ENCODE data around the gene OR6C1.
"Not testable (repeated sequence)": the region's sequence is repeated elsewhere in the genome, so short reads cannot be mapped to it uniquely, and the experiment has no call there.

Gene OR6C1

DNA sequence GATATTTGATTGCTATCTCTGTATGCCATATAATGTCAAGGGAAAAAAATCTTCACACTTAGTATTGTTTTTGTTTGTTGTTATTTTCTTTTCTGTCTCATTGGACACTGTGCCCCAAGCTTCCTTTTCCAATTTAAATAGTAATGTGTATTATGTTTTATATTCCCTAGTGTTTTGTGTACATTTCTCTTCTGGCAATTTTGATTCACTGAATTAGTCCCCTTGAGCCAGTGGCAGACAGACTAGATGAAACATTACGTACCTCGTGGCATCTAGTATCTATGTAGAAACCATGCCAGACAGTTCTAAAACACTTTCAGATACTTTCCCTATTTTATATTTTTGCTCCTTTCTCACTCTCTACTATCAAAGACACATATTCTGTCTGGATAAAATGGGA, at the start of gene OR6C1:
OR6C1 (plus strand) TSS at position 301 of the 400 bp plus-strand sequence. CDS start 6,257 bp downstream, outside the sequence.
- FAIRE-seq (no peak), DNase-seq (ENCODE audit: insufficient read length, low spot score) (no peak)
- TF ChIP-seq, protein P1, sequence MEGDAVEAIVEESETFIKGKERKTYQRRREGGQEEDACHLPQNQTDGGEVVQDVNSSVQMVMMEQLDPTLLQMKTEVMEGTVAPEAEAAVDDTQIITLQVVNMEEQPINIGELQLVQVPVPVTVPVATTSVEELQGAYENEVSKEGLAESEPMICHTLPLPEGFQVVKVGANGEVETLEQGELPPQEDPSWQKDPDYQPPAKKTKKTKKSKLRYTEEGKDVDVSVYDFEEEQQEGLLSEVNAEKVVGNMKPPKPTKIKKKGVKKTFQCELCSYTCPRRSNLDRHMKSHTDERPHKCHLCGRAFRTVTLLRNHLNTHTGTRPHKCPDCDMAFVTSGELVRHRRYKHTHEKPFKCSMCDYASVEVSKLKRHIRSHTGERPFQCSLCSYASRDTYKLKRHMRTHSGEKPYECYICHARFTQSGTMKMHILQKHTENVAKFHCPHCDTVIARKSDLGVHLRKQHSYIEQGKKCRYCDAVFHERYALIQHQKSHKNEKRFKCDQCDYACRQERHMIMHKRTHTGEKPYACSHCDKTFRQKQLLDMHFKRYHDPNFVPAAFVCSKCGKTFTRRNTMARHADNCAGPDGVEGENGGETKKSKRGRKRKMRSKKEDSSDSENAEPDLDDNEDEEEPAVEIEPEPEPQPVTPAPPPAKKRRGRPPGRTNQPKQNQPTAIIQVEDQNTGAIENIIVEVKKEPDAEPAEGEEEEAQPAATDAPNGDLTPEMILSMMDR (IDR thresholded peaks at IDR 0.05; ENCODE audit: insufficient read depth, missing control alignments): no peak

DNA sequence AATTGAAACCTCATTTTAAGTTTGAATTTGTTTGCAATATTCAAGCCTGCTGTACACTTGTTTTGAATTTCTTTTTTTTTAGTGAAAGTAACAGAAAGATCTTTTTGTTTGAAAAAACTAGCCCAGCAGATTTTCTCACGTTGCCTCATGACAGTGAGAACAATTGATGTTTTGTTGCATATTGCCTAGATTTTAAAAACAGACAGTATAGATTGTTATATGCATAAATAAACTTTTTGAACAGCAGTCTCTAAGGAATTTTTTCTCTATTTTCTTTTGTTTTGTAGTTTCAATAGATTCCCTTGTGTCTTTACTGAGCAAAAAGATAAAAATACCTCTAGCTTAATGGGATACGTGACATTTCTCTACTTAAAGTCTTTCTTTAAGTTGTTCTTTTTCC, 33.2 kb upstream of the OR6C1 start:
- DNase-seq (ENCODE audit: insufficient read length, low spot score) (no peak), FAIRE-seq (no peak)
- TF ChIP-seq, protein P1 (IDR thresholded peaks at IDR 0.05; ENCODE audit: insufficient read depth, missing control alignments): no peak

DNA sequence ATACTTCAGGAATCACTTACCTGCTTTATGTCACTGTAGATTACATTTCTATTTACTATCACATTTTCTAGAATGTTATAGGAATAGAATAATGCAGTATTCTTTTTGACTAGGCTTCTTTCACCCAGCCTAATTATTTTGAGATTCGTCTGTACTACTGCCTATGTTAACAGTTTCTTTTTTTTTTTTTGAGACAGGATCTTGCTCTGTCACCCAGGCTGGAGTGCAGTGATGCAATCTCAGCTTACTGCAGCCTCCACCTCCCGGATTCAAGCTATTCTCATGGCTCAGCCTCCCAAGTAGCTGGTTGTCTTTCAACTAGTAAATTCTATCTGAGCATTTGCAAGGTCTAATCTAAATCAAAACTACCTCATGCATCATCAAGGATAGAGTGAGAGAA, 24.1 kb upstream of the OR6C1 start:
- TF ChIP-seq, protein P1 (IDR thresholded peaks at IDR 0.05; ENCODE audit: insufficient read depth, missing control alignments): no peak
- no peak for FAIRE-seq
- no peak for DNase-seq (ENCODE audit: insufficient read length, low spot score)

DNA sequence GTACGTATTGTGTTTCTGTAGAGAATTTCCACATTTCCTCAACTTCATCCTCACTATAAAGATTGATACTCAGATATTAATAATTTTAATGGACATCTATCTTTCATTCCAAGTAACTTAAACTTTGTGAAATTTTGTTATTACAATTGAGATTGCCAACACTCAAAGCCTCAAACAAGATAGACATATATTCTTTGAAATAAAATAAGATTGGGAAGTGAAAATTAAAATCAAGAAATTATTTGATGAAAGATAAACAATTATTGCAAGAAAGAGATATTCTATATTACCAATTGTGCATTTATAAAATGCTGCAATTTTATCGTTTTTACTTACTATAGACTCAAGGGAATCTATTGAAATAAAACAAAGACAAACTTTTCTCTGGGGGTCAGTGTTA, 17.7 kb upstream of the OR6C1 start, which contains the start of gene OR6C6:
OR6C6 (minus strand) TSS at position 101 of the 400 bp plus-strand sequence. CDS start 1,337 bp downstream, outside the sequence.
- DNase-seq (ENCODE audit: insufficient read length, low spot score) (no peak), FAIRE-seq (no peak)
- TF ChIP-seq, protein P1 (IDR thresholded peaks at IDR 0.05; ENCODE audit: insufficient read depth, missing control alignments): no peak

DNA sequence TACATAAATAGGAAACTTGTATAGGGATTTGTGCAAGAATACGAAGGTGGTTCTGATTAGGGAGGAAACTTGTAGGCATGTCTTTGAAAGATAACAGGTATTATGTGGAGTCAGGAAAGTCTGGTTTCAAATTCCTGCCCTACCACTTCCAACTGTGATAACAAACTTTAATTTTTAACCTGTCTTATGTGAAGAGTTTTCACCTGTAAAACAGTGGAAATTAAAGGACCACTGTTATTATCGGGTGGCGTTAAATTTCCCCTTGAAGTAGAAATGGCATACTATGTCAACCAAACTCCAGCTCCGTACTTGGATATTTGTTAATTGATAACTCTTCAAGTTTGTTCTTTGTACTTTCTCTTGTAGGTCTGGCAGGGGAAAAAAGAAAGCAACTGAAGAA, 6.1 kb downstream of the OR6C1 start:
- TF ChIP-seq, protein P1 (IDR thresholded peaks at IDR 0.05; ENCODE audit: insufficient read depth, missing control alignments): no peak
- FAIRE-seq (no peak), DNase-seq (ENCODE audit: insufficient read length, low spot score) (no peak)

DNA sequence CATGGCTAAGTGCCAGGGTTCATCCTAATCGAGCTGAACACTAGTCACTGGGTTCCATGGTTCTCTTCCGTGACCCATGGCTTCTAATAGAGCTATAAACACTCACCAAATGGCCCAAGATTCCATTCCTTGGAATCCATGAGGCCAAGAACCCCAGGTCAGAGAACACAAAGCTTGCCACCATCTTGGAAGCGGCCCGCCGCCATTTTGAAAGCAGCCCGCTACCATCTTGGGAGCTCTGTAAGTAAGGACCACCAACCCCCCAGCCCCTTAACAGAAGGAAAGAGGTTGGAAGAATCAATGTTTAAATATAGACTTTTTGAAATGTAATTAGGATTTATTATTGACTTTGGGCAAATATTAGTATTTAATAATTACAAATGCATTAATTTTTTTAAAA, 11.7 kb downstream of the OR6C1 start:
- not testable (repeated sequence) for DNase-seq (ENCODE audit: insufficient read length, low spot score); FAIRE-seq

DNA sequence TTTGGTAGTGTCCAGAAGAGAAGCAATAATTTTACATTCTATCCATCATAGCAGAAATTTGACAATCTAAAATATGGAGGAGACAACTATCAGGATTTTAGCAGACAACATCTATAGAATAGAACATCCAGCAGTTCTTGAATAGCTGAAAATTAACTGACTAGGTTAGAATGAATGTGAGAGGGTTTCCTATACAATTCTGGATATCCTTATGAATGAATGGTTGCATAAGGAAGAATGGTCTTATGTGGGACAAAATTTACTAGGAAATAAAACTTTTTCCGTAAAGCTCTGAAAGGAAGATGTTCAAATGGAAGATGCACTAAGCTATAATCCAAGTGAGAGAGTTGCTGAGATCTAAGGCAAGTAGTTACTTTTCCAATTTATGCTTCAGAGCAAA, 16.3 kb downstream of the OR6C1 start, which contains the start of gene OR6C3:
OR6C3 (plus strand) TSS at position 301 of the 400 bp plus-strand sequence. CDS start 955 bp downstream, outside the sequence.
- FAIRE-seq (no peak), DNase-seq (ENCODE audit: insufficient read length, low spot score) (no peak)
- TF ChIP-seq, protein P1 (IDR thresholded peaks at IDR 0.05; ENCODE audit: insufficient read depth, missing control alignments): no peak

DNA sequence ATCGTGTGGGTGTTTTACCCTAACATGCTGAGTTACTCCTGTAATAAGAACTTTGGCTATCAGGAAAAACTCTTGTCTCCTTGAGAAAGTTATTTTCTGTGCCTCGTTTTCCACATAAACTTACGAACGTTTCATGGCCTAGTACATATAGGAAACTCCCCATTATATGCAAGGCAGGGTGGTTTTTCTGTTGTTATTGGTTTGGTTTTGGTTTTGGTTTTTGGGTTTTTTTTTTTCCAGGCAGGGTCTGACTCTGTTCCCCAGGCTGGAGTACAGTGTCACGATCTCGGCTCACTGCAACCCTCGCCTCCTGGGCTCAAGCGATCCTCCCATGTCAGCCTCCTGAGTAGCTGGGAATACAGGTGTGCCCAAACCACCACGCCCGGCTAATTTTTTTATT, 21.9 kb downstream of the OR6C1 start:
- TF ChIP-seq, protein P1 (IDR thresholded peaks at IDR 0.05; ENCODE audit: insufficient read depth, missing control alignments): no peak
- DNase-seq (ENCODE audit: insufficient read length, low spot score): no peak
- no peak for FAIRE-seq

DNA sequence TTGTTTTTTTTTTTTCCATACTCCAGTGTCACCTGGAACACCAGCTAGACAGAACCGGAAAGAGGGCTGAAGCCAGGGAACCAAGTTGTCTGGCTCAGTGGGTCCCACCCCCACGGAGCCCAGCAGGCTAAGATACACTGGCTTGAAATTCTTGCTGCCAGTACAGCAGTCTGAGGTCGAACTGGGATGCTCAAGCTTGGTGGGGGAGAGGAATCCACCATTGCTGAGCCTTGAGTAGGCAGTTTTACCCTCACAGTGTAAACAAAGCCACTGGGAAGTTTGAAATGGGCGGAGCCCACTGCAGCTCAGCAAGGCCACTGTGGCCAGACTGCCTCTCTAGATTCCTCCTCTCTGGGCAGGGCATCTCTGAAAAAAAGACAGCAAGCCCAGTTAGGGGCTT, 41.2 kb downstream of the OR6C1 start:
- not testable (repeated sequence) for FAIRE-seq; DNase-seq (ENCODE audit: insufficient read length, low spot score)
